IPS-15b (cell line): ENCODE measurements around the gene AAGAB.

ENCODE experiments used
- H3K27me3 ChIP-seq: one replicate; pipeline ENCODE4 v1.6.1; 2013; ENCODE audit warnings: low read length; ENCODE audit not compliant: control insufficient read depth, insufficient read depth
- H3K36me3 ChIP-seq: one replicate; pipeline ENCODE4 v1.6.1; 2013; ENCODE audit warnings: low read length; ENCODE audit not compliant: control insufficient read depth, insufficient read depth
- H3K4me1 ChIP-seq: one replicate; pipeline ENCODE4 v1.6.1; 2013; ENCODE audit warnings: mild to moderate bottlenecking, low read length; ENCODE audit not compliant: control insufficient read depth, insufficient read depth
- H3K4me3 ChIP-seq: one replicate; pipeline ENCODE4 v1.5.1; 2013; ENCODE audit warnings: low read depth, low read length
- H3K9ac ChIP-seq: one replicate; pipeline ENCODE4 v1.6.1; 2013; ENCODE audit warnings: low read depth, mild to moderate bottlenecking, low read length
- H3K9me3 ChIP-seq: one replicate; pipeline ENCODE4 v1.6.1; 2013; ENCODE audit warnings: mild to moderate bottlenecking, low read length; ENCODE audit not compliant: control insufficient read depth, insufficient read depth

Gene AAGAB

DNA sequence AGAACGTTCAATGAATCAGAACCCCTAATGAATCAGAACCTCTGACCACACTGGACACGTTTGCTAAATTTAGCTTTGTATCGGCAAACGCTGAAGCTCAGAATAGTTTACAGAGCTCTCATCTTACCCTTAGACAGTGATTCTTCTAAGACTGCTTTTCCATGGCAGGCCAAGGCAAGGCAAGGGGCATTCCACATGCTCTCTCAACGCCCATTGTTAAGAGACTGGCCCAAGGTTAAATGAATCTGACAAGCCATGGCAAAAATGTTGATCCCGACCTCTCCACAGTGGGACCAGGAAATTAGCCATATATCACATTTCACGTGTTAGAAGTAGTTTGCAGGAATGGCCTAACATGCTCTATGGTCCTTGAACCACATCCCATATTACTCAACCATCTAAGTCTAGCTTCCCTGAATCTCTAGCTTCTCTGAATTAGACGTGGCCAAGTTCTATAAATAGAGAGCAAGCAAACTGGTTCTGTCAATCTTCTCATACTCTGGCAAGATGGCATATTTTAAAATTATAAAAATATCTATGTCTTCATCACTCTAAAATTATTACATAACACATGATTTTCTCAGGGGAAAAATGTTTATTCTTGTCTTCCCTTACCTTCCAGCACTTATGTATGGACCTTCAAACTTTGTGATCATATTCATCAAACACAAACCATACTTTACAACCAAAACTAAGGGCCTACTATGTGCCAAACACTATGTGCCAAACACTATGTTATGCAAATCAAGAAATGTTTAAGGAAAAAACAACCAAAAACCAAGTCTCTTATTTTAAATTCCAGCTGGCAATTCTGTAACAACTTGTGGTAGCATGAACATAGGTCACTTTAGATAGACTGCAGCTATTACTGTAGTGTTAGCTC is 54.3 kb downstream of the AAGAB start:
- no peak overlapping the region for H3K9ac ChIP-seq

DNA sequence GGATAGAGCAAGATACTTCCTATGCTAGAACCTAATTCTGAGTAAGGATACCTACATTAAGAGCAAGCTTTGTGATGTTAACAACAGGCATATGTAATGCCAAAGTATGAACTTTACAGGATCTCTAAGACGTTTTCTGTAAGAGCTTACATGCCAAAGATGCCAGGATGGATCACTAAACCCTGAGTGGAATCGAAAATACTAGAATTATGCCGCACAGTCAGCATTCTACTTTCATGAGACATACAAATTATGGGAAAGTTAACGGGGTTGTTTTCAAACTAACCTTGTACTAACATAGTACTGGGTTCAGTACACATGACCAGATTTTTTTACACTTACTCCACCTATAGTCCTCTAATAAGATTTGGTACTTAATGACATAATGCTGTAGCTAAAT is 55.1 kb downstream of the AAGAB start:
- Histone ChIP-seq H3K9me3 (no peaks in the 10 kb centered on the region), H3K36me3 (peaks cover 4% of the 10 kb centered on the region), H3K27me3 (no peaks in the 10 kb centered on the region), H3K9ac (no peak overlapping the region), H3K4me3 (no peak overlapping the region), H3K4me1 (no peaks in the 10 kb centered on the region)

More for the DNA sequence above, 54.3 kb downstream of the AAGAB start:
- H3K9me3 ChIP-seq = no peaks in the 10 kb centered on the region
- no peaks in the 10 kb centered on the region for H3K27me3 ChIP-seq
- H3K4me3 ChIP-seq = no peak overlapping the region
- peaks cover 4% of the 10 kb centered on the region for H3K36me3 ChIP-seq
- no peaks in the 10 kb centered on the region for H3K4me1 ChIP-seq

DNA sequence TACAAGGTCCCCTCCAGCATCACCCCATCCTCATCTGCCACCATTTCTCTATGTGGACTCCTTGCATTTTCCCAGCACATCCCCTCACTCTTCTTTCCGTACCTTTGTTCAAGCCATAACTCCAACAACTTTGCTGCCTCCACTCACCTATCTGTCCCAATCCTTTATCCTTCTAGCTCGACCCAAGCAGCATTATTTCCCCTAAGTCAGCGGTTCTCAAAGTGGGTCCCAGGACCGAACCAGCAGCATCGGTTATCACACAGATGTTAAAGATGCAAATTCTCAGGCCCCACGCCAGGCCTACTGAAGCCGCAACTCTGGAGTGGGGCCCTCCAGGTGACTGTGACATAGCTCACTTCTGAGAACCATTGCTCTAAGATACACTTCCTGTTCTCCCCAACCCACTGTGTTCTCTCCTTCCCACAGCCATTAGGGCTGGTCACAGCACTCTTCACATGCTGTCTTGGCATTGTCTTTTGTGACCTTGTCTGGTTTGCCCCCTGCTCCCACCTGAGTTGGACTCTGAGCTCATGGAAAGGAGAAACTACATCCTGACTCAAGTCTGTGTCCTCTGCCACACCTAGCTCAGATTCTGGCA is 56.2 kb downstream of the AAGAB start:
- no peak overlapping the region for H3K9ac ChIP-seq
- no peaks in the 10 kb centered on the region for H3K27me3 ChIP-seq
- H3K9me3 ChIP-seq = no peaks in the 10 kb centered on the region
- H3K4me1 ChIP-seq = no peaks in the 10 kb centered on the region
- no peak overlapping the region for H3K4me3 ChIP-seq
- peaks cover 4% of the 10 kb centered on the region for H3K36me3 ChIP-seq

DNA sequence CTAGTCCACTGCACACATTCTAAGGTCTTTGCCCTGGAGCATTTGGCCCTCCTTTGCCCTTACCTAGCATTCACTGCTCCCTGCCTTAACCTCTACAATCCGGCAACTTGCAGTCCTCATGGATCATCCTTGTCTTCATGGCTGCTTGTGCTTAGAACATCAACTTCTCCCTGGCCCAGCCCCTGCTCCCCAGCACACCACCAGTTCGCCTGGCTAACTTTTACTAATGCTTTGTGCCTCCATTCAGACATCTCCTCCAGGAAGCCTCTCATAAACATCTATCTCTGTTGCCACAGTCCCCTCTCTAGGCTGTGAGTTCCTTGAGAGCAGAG is 57.1 kb downstream of the AAGAB start:
- Histone ChIP-seq H3K36me3 (peaks cover 4% of the 10 kb centered on the region), H3K9me3 (no peaks in the 10 kb centered on the region), H3K9ac (no peak overlapping the region)

DNA sequence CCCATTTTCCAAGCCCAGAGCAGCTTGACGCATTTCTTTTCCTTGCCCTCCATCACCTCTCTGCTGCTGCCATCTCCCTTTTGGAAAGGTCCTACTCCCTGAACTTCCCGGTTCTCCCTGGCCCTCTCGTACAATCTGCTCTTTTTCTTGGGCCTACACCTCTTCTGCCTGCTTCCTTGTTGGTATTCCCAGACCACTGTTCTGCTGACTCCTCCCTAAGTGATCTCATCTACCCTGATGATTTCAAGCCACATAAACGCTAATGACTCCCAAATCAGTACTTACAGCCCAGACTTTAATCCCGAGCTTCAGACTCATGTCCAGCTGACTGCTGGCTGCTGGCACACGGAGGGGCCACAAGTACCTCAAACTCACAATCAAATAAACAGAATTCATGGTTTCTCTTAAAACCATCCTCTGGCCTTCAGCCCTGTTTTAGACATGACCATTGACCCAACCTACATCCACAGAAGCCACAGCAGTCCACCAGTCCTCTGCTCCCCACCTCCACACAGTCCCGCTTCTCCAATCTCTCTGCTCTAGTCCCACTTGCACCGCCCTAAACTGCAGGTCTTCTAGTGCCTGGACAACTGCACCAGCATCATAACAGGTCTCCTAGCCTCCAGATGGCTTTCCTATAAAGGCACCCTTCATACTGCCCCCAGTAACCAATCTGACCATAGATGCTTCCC is 57.6 kb downstream of the AAGAB start:
- no peaks in the 10 kb centered on the region for H3K27me3 ChIP-seq
- H3K9me3 ChIP-seq = no peaks in the 10 kb centered on the region
- no peak overlapping the region for H3K9ac ChIP-seq
- H3K4me1 ChIP-seq = no peaks in the 10 kb centered on the region
- no peak overlapping the region for H3K4me3 ChIP-seq
- peaks cover 6% of the 10 kb centered on the region for H3K36me3 ChIP-seq

More for the DNA sequence above, 57.1 kb downstream of the AAGAB start:
- no peaks in the 10 kb centered on the region for H3K4me1 ChIP-seq
- H3K4me3 ChIP-seq = no peak overlapping the region
- H3K27me3 ChIP-seq = no peaks in the 10 kb centered on the region

DNA sequence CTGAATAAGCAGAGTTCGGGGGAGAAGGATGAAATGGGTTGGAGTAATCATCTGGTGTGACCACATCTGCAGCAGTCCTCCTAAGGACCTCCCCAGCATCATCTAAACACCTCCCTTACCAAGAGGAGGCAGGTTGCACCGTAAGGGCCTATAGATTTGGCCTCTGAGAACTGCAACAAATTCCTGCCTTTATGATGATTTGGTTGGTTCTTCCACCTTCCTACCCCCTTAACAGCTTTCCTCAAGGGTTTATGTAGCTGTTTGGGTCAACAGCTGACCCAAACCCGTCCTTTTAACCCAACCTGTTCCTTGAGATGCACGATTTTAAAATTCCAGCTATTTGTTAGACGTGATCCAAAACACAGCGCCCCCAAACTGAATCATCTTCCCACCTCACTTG is 58.2 kb downstream of the AAGAB start:
- Histone ChIP-seq H3K9me3 (no peaks in the 10 kb centered on the region), H3K27me3 (no peaks in the 10 kb centered on the region), H3K4me1 (no peaks in the 10 kb centered on the region), H3K4me3 (no peak overlapping the region), H3K9ac (no peak overlapping the region), H3K36me3 (peaks cover 7% of the 10 kb centered on the region)

DNA sequence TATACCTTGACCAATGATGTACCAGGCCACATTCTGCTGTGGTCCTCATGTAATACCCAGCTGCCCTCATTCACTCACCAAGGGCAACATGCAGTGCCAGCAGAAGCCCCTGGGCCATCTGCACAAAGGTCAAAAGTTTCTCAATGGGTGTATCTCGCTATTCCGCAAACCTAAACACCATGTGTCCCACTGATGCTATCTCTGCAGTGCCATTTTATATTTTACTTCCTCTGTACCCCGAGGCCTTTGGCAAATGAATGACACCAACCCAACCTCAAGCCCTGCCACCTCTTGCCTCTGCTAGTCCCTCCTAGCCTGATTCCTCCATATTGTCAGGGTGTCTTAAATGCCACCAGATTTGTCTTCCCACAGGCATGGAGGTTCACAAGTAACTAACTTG is 59.2 kb downstream of the AAGAB start:
- Histone ChIP-seq H3K9me3 (no peaks in the 10 kb centered on the region), H3K36me3 (peaks cover 7% of the 10 kb centered on the region), H3K4me1 (no peaks in the 10 kb centered on the region)

DNA sequence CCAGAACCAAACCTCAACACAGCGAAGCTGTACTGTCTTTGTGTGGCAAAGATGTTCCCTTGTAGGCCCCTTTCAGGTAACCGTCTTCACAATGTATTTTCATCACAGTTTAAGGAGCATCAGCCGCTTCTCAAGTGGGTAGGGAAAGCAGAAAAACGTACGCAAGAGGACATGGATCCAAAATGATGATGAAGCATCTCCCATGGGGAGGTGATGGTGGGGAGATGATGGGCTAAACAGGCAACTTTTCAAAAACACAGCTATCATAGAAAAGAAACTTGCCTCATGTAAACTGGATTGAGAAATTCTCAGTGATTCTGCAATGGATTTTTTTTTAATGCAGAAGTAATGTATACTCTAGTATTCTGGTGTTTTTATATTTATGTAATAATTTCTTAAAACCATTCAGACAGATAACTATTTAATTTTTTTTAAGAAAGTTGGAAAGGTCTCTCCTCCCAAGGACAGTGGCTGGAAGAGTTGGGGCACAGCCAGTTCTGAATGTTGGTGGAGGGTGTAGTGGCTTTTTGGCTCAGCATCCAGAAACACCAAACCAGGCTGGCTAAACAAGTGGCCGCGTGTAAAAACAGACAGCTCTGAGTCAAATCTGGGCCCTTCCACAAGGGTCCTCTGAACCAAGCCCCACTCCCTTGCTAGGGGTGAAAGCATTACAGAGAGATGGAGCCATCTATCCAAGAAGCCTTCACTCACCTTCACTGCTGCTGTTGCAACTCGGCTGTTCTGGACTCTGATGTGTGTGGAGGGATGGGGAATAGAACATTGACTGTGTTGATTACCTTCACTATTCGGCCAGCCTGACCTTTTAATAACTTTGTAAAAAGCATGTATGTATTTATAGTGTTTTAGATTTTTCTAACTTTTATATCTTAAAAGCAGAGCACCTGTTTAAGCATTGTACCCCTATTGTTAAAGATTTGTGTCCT is 60.0 kb downstream of the AAGAB start:
- Histone ChIP-seq H3K9me3 (no peaks in the 10 kb centered on the region), H3K4me1 (no peaks in the 10 kb centered on the region), H3K36me3 (peaks cover 7% of the 10 kb centered on the region), H3K4me3 (no peak overlapping the region), H3K9ac (no peak overlapping the region), H3K27me3 (no peaks in the 10 kb centered on the region)

More for the DNA sequence above, 59.2 kb downstream of the AAGAB start:
- no peak overlapping the region for H3K4me3 ChIP-seq
- no peaks in the 10 kb centered on the region for H3K27me3 ChIP-seq
- no peak overlapping the region for H3K9ac ChIP-seq

DNA sequence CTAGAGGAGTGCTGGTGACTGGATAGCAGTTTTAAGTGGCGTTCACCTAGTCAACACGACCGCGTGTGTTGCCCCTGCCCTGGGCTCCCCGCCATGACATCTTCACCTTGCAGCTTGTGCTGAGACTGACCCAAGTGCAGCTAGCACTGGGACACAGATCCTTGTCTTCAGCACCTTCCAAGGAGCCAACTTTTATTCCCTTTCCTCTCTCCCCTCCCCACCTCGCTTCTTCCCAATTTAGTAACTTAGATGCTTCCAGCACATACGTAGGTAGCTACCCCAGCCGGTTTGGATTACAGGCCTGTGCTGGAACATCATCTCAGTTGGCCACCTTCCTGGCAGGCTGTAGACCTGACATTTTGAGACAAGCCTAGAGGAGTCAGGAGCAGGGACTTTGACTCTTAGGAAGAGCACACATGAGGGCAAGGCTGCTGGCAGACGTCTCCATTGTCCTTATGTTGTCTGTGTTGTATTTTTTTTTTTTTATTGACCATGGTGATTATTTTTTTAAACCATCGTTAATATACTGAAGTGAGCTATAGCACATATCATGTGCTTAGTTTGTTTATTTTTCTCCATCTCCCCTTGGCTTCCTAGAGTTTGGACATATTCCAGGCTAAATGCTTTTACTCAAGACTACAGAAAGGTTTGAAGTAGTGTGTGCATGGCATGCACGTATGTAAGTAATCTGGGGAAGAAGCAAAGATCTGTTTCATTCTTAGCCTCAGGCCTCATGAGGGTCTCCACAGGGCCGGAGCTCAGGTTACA is 61.1 kb downstream of the AAGAB start:
- H3K4me1 ChIP-seq = no peaks in the 10 kb centered on the region
- no peak overlapping the region for H3K4me3 ChIP-seq
- peaks cover 12% of the 10 kb centered on the region for H3K36me3 ChIP-seq
- no peaks in the 10 kb centered on the region for H3K9me3 ChIP-seq
- H3K27me3 ChIP-seq = no peaks in the 10 kb centered on the region
- H3K9ac ChIP-seq = no peak overlapping the region

DNA sequence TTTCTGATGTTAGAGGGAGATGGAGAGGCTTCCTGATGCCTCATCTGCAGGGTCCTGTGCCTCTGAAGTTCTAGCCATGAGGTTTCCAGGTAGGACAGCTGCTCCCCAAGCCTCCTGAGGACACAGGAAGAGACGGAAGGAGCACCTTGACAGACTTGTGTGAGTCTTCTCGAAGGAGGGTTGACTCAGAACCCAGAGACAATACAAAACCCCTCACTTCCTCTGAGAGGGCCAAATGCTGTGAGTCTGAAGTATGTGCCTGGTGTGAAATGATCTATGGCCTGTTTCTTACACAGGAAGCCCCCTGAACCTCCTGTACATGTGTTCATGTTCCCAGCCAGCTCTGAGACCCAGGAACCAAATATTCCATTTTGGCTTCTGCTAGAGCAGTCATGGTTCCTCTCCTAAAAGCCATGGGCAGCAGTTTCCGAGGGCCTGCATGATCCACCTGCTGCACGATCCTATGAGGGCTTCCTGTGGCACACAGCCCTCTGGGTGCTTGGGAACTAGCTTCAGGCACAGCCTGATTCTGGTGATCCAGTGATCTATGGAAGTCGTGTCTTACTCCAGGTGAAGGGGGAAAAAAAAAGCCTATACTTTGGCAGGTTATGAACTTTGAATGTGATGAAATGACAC is 62.2 kb downstream of the AAGAB start:
- no peaks in the 10 kb centered on the region for H3K27me3 ChIP-seq
- no peaks in the 10 kb centered on the region for H3K9me3 ChIP-seq
- H3K9ac ChIP-seq = no peak overlapping the region
- no peak overlapping the region for H3K4me3 ChIP-seq
- peaks cover 20% of the 10 kb centered on the region for H3K36me3 ChIP-seq
- no peaks in the 10 kb centered on the region for H3K4me1 ChIP-seq
